Measurements from ENCODE around the gene RAB27A. TPM values are rescaled to one million over a fixed set of nuclear protein-coding genes. Genes with fewer than 3 reads are reported as not detected.
A peak's percentile ranks its signal among the peaks of the same experiment; 100 is the strongest.

The RAB27A gene
- 9.5 to 13.1 TPM (median 12.1 TPM) in 3 replicates for total RNA-seq

DNA sequence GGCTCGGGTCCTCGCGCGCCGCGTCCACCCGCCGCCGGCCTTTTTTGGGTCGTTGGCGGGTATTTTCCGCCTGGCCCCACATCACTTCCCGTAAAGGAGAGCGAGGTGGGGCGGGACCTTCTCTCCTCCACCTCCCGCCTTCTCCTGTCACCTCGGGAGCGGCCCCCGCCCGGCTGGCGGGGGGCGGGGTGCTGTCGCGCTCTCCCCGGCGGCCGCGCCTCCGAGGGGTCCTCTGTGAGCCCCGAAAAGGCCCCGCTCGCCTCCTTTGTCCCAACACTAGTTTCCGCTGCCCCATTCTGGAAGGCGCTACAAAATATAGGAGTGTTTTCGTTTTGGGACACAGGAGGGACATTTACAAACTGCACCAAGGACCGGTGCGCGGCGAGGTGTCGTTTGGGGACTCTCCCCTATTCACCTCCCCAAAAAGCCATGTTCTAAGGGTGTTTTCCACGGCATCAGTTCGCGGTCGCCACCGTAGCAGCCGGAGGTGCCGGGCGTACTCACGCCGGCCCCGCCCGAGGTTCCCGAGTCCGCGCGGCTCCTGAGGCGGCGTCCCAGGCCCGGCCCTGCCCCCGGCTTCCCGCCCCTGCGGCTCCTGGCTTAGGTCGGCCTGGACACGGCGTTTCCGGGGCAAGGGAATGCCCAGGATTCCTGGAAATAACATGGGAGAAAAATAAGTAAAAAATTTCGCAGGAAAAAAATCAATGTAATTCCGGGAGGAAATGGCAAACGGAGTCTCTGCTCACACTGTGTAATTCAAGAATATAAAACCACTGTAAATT, at the start of gene RAB27A:
TSS of gene RAB27A (minus strand) at position 68 of the 782 bp plus-strand sequence. CDS start 54,879 bp downstream, outside the sequence.
- DNase-seq (ENCODE audit: low spot score in 2 of 2, unreplicated experiment in 2 of 2): peak; percentile 46 to 74
- peak within 1 kb of the TSS; percentile 87 for H3K4me3 Mint-ChIP-seq
- H3K27me3 Mint-ChIP-seq (ENCODE audit: low read depth): no peaks in the 10 kb centered on the region
- peaks cover 7% of the 10 kb centered on the region for H3K36me3 Mint-ChIP-seq
- no peaks in the 10 kb centered on the region for H3K9me3 Mint-ChIP-seq
- H3K4me1 Mint-ChIP-seq: peaks cover 12% of the 10 kb centered on the region
- TF ChIP-seq, protein P1, sequence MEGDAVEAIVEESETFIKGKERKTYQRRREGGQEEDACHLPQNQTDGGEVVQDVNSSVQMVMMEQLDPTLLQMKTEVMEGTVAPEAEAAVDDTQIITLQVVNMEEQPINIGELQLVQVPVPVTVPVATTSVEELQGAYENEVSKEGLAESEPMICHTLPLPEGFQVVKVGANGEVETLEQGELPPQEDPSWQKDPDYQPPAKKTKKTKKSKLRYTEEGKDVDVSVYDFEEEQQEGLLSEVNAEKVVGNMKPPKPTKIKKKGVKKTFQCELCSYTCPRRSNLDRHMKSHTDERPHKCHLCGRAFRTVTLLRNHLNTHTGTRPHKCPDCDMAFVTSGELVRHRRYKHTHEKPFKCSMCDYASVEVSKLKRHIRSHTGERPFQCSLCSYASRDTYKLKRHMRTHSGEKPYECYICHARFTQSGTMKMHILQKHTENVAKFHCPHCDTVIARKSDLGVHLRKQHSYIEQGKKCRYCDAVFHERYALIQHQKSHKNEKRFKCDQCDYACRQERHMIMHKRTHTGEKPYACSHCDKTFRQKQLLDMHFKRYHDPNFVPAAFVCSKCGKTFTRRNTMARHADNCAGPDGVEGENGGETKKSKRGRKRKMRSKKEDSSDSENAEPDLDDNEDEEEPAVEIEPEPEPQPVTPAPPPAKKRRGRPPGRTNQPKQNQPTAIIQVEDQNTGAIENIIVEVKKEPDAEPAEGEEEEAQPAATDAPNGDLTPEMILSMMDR (IDR thresholded peaks at IDR 0.05; ENCODE audit: unreplicated experiment): no peak
- peak within 1 kb of the TSS; percentile 94 for H3K27ac Mint-ChIP-seq

DNA sequence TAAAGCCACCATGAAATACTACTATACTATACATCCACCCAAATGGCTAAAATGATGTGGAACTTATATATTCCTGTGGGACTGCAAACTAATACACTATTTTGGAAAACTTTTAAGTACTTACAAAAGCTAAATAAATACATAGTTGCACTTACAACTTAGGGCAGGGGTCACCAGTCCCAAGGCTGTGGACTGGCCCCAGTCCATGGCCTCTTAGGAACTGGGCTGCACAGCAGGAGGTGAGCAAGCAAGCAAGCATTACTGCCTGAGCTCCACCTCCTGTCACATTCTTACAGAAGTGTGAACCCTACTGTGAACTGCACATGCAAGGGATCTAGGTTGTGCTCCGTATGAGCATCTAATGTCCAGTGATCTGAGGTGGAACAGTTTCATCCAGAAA, 47.5 kb upstream of the RAB27A start:
- Mint-ChIP-seq H3K36me3 (peaks cover 20% of the 10 kb centered on the region), H3K4me1 (no peaks in the 10 kb centered on the region), H3K27me3 (ENCODE audit: low read depth) (no peaks in the 10 kb centered on the region), H3K4me3 (no peak overlapping the region), H3K9me3 (no peaks in the 10 kb centered on the region), H3K27ac (no peak overlapping the region)
- no peak for DNase-seq (ENCODE audit: low spot score in 2 of 2, unreplicated experiment in 2 of 2)
- TF ChIP-seq, protein P1 (IDR thresholded peaks at IDR 0.05; ENCODE audit: unreplicated experiment): no peak

DNA sequence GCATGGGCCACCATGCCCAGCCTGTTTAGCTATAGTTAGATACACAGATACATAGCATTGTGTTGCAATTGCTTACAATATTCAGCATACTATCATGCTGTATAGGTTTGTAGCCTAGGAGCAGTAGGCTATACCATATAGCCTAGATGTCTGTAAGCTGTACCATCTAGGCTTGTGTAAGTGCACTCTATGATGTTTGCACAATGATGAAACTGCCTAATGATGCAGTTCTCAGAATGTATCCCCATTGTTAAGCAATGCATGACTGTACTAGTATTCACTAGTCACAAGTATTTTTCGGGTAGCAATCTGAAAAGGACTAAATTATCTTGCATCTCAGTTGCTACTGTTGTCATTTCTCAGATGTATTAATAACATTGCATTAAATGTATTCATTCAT, 45.4 kb upstream of the RAB27A start:
- no peak overlapping the region for H3K27ac Mint-ChIP-seq
- no peaks in the 10 kb centered on the region for H3K9me3 Mint-ChIP-seq
- DNase-seq (ENCODE audit: low spot score in 2 of 2, unreplicated experiment in 2 of 2): no peak
- TF ChIP-seq, protein P1 (IDR thresholded peaks at IDR 0.05; ENCODE audit: unreplicated experiment): no peak
- no peaks in the 10 kb centered on the region for H3K4me1 Mint-ChIP-seq
- H3K36me3 Mint-ChIP-seq: peaks cover 23% of the 10 kb centered on the region
- H3K4me3 Mint-ChIP-seq: no peak overlapping the region
- no peaks in the 10 kb centered on the region for H3K27me3 Mint-ChIP-seq (ENCODE audit: low read depth)

DNA sequence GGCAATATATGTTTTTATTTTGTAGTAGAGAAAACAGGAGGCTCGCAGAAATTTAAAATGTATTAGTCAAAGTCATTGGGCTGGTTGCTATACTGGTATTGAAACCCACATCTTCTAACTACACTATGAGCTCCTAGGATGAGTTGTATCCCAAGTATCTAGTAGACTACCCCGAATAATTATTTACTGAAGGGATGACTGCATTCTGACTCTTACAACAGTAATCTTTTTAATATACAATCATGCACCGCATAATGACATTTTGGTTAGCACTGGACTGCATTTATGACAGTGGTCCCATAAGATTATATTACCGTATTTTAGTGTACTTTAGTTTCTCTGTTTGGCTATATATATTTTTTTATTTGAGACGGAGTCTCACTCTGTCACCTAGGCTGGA, 44.8 kb upstream of the RAB27A start:
- H3K36me3 Mint-ChIP-seq: peaks cover 17% of the 10 kb centered on the region
- H3K27ac Mint-ChIP-seq: no peak overlapping the region
- no peaks in the 10 kb centered on the region for H3K27me3 Mint-ChIP-seq (ENCODE audit: low read depth)

DNA sequence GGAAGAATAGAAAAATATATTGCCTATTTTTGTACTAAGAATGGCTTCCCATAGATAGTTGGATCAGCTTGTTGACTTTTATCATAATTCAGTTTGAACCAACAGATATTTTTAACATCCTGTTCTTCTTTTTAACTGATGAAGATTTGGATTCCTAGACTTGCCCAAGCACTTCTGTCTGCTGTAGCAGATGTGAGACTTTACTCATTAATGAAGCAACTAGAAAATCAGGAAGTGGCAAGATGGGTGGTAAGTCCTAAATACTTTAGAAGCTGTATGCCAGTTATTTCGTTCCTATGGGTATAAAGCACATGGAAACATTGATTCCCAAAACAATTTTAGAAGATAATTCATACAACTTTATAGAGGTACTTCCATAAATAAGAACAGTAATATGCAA, 37.8 kb upstream of the RAB27A start:
- Mint-ChIP-seq H3K27ac (no peak overlapping the region), H3K36me3 (peaks cover 5% of the 10 kb centered on the region), H3K9me3 (no peaks in the 10 kb centered on the region), H3K27me3 (ENCODE audit: low read depth) (no peaks in the 10 kb centered on the region), H3K4me1 (no peaks in the 10 kb centered on the region), H3K4me3 (no peak overlapping the region)
- TF ChIP-seq, protein P1 (IDR thresholded peaks at IDR 0.05; ENCODE audit: unreplicated experiment): no peak
- DNase-seq (ENCODE audit: low spot score in 2 of 2, unreplicated experiment in 2 of 2): no peak

More for the DNA sequence above, 44.8 kb upstream of the RAB27A start:
- TF ChIP-seq, protein P1 (IDR thresholded peaks at IDR 0.05; ENCODE audit: unreplicated experiment): no peak
- Mint-ChIP-seq H3K4me3 (no peak overlapping the region), H3K4me1 (no peaks in the 10 kb centered on the region), H3K9me3 (no peaks in the 10 kb centered on the region)
- no peak for DNase-seq (ENCODE audit: low spot score in 2 of 2, unreplicated experiment in 2 of 2)
